DND-41 (cell line): ENCODE data around the gene SIX1.

Experiments used
- ATAC-seq: fragments of 200-7000 bp; cut with Tn5 transposase; 3 replicates; pipeline ENCODE4 v1.9.1; 2021; ENCODE audit warnings: low read depth; ENCODE audit not compliant: insufficient read depth
- DNase-seq: peaks from one replicate; pipeline ENCODE4 v3.0.0-alpha.2; 2020
- H2AFZ ChIP-seq: 2 replicates; pipeline ENCODE4 v1.6.0; 2012; ENCODE audit warnings: low read depth, low read length
- H3K27ac ChIP-seq: 2 replicates; pipeline ENCODE4 v1.5.1; 2012; ENCODE audit warnings: low read length, inconsistent platforms
- H3K27me3 ChIP-seq: fragments of 200-600 bp; sonication (generic); 2 replicates; pipeline ENCODE4 v1.6.0; 2012; ENCODE audit warnings: low read length, mild to moderate bottlenecking, inconsistent platforms; ENCODE audit not compliant: insufficient read depth, poor library complexity
- H3K36me3 ChIP-seq: 2 replicates; pipeline ENCODE4 v1.5.1; 2012; ENCODE audit warnings: low read length, inconsistent platforms; ENCODE audit not compliant: insufficient read depth
- H3K4me1 ChIP-seq: 2 replicates; pipeline ENCODE4 v1.5.1; 2012; ENCODE audit warnings: mild to moderate bottlenecking, low read length; ENCODE audit not compliant: insufficient read depth
- H3K4me2 ChIP-seq: 2 replicates; pipeline ENCODE4 v1.6.0; 2012; ENCODE audit warnings: mild to moderate bottlenecking, moderate library complexity, low read length, inconsistent platforms; ENCODE audit not compliant: insufficient read depth
- H3K4me3 ChIP-seq, 2 experiments: fragments of 200-600 bp in 1 of 2; shearing (Covaris generic) in 1 of 2; 2 replicates each; pipeline ENCODE4 v1.5.1; 2012 to 2016; ENCODE audit warnings: inconsistent platforms in 2 of 2, low read length in 2 of 2, mild to moderate bottlenecking in 2 of 2, low read depth in 1 of 2, moderate library complexity in 1 of 2
- H3K79me2 ChIP-seq: 2 replicates; pipeline ENCODE4 v1.6.0; 2012; ENCODE audit warnings: low read length, inconsistent platforms; ENCODE audit not compliant: insufficient read depth
- H3K9ac ChIP-seq: 2 replicates; pipeline ENCODE4 v1.6.0; 2012; ENCODE audit warnings: low read depth, mild to moderate bottlenecking, inconsistent platforms, low read length, moderate library complexity
- H3K9me3 ChIP-seq: 2 replicates; pipeline ENCODE4 v1.5.1; 2012; ENCODE audit warnings: low read length, moderate library complexity, mild to moderate bottlenecking, inconsistent platforms; ENCODE audit not compliant: insufficient read depth, severe bottlenecking
- H4K20me1 ChIP-seq: 2 replicates; pipeline ENCODE4 v1.6.0; 2012; ENCODE audit warnings: low read length; ENCODE audit not compliant: insufficient read depth
- CTCF ChIP-seq: IDR thresholded peaks from 2 replicates; pipeline ENCODE4 v1.5.1; 2012; ENCODE audit warnings: borderline replicate concordance, low read length, moderate library complexity, mild to moderate bottlenecking; ENCODE audit not compliant: poor library complexity, severe bottlenecking; ENCODE audit errors: extremely low read depth
- EZH2 ChIP-seq: IDR thresholded peaks from 3 replicates; pipeline ENCODE4 v1.6.1; 2012; ENCODE audit warnings: borderline replicate concordance, low read depth, mild to moderate bottlenecking, moderate library complexity, low read length, inconsistent platforms; ENCODE audit not compliant: severe bottlenecking

SIX1 gene

GRCh38 chr14:60628892-60629291 lies 20.4 kb downstream of the SIX1 start:
- TF ChIP-seq EZH2 (no peak), CTCF (no peak)
- ATAC-seq (no peak), DNase-seq (no peak)
- H3K9me3 ChIP-seq, result no peaks in the 10 kb centered on the region
- H3K79me2 ChIP-seq, result no peaks in the 10 kb centered on the region
- H2AFZ ChIP-seq, result no peak overlapping the region
- no peaks in the 10 kb centered on the region for H4K20me1 ChIP-seq
- H3K9ac ChIP-seq, result no peak overlapping the region
- H3K4me3 ChIP-seq, result no peak overlapping the region
- H3K36me3 ChIP-seq, result no peaks in the 10 kb centered on the region
- peaks cover 18% of the 10 kb centered on the region for H3K4me1 ChIP-seq
- H3K27ac ChIP-seq, result no peak overlapping the region
- no peak overlapping the region for H3K4me2 ChIP-seq
- H3K27me3 ChIP-seq, result no peaks in the 10 kb centered on the region

GRCh38 chr14:60622917-60623257 lies 26.4 kb downstream of the SIX1 start:
- Histone ChIP-seq H4K20me1 (no peaks in the 10 kb centered on the region), H3K9me3 (no peaks in the 10 kb centered on the region), H3K9ac (no peak overlapping the region), H3K27ac (no peak overlapping the region), H3K79me2 (no peaks in the 10 kb centered on the region), H2AFZ (no peak overlapping the region), H3K36me3 (no peaks in the 10 kb centered on the region), H3K4me1 (no peaks in the 10 kb centered on the region), H3K27me3 (peaks cover 3% of the 10 kb centered on the region), H3K4me3 (no peak overlapping the region), H3K4me2 (no peak overlapping the region)
- ATAC-seq, result no peak
- no peak for DNase-seq
- TF ChIP-seq CTCF, result no peak
- no peak for TF ChIP-seq EZH2

- ATAC-seq (no peak), DNase-seq (no peak)
- Histone ChIP-seq H3K27me3 (peaks cover 5% of the 10 kb centered on the region), H3K27ac (no peak overlapping the region), H2AFZ (no peak overlapping the region), H3K9ac (no peak overlapping the region), H3K4me1 (no peaks in the 10 kb centered on the region), H3K9me3 (no peaks in the 10 kb centered on the region), H3K4me3 (no peak overlapping the region), H3K36me3 (no peaks in the 10 kb centered on the region), H3K4me2 (no peak overlapping the region), H3K79me2 (no peaks in the 10 kb centered on the region), H4K20me1 (no peaks in the 10 kb centered on the region)
- TF ChIP-seq CTCF, result no peak
- TF ChIP-seq EZH2, result no peak
These were observed 26.9 kb downstream of the SIX1 start for GRCh38 chr14:60622210-60622916.

GRCh38 chr14:60621386-60621785 lies 27.9 kb downstream of the SIX1 start:
- Histone ChIP-seq H2AFZ (no peak overlapping the region), H3K36me3 (no peaks in the 10 kb centered on the region), H3K27me3 (peaks cover 7% of the 10 kb centered on the region), H3K9me3 (no peaks in the 10 kb centered on the region), H3K79me2 (no peaks in the 10 kb centered on the region), H3K27ac (no peak overlapping the region), H3K4me3 (no peak overlapping the region), H3K9ac (no peak overlapping the region), H4K20me1 (no peaks in the 10 kb centered on the region), H3K4me1 (no peaks in the 10 kb centered on the region), H3K4me2 (no peak overlapping the region)
- no peak for ATAC-seq
- DNase-seq, result no peak
- no peak for TF ChIP-seq EZH2
- no peak for TF ChIP-seq CTCF
